ENCODE data around the gene GNG7.
"Not testable (repeated sequence)": the region's sequence is repeated elsewhere in the genome, so short reads cannot be mapped to it uniquely, and the experiment has no call there.

The GNG7 gene

DNA sequence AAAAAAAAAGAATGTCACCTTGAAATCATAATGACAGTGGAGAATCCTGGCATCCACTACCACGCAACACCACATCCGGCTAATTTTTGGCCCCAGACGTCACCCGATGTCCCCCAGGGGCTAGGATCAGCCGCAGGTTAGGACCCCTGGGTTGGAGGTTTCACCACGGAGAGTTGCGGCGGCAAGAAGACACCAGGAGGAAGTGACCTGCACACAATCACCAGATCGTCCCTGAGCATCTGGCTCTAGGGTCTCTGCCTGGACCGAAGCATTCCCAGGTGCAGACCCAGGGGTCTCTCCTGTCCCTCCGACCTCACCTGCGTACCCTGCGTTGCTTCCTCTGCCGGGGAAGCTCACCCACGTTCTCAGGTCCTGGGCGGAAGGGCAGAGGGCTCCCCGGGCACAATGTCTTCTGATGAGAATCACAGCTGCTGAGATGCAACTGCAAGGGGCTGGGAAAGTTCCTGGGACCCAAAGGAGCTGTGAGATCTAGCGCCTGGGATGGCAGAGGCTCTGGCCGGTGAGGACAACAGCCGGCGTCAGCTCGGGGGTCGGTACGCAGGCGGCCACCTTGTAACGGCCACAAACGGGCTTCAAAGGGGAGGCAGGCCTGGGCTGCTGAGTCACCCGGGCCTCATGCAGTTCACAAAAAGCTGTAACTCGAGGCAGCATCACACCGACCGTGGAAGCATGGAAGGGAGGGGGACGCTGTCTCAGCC lies 115.3 kb downstream of the GNG7 start:
- Histone ChIP-seq H3K4me3 (ENCODE audit: low read depth, low read length) (no peak overlapping the region), H3K27me3 (ENCODE audit: control insufficient read depth, insufficient read depth, low read length) (no peaks in the 10 kb centered on the region), H3K36me3 (ENCODE audit: control insufficient read depth, insufficient read depth, low read length) (no peaks in the 10 kb centered on the region), H3K9ac (no peak overlapping the region), H3K9me3 (ENCODE audit: control insufficient read depth, low read length) (no peaks in the 10 kb centered on the region), H2AFZ (no peak overlapping the region), H3K4me2 (ENCODE audit: low read length) (no peak overlapping the region), H3K79me2 (no peaks in the 10 kb centered on the region), H3K27ac (no peak overlapping the region), H3K4me1 (no peaks in the 10 kb centered on the region)
- TF ChIP-seq, protein P1, sequence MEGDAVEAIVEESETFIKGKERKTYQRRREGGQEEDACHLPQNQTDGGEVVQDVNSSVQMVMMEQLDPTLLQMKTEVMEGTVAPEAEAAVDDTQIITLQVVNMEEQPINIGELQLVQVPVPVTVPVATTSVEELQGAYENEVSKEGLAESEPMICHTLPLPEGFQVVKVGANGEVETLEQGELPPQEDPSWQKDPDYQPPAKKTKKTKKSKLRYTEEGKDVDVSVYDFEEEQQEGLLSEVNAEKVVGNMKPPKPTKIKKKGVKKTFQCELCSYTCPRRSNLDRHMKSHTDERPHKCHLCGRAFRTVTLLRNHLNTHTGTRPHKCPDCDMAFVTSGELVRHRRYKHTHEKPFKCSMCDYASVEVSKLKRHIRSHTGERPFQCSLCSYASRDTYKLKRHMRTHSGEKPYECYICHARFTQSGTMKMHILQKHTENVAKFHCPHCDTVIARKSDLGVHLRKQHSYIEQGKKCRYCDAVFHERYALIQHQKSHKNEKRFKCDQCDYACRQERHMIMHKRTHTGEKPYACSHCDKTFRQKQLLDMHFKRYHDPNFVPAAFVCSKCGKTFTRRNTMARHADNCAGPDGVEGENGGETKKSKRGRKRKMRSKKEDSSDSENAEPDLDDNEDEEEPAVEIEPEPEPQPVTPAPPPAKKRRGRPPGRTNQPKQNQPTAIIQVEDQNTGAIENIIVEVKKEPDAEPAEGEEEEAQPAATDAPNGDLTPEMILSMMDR (IDR thresholded peaks at IDR 0.05): no peak

GRCh38 chr19:2586196-2586595 lies 116.3 kb downstream of the GNG7 start:
- H3K27ac ChIP-seq: no peak overlapping the region
- no peaks in the 10 kb centered on the region for H3K79me2 ChIP-seq
- H3K27me3 ChIP-seq (ENCODE audit: control insufficient read depth, insufficient read depth, low read length): no peaks in the 10 kb centered on the region
- TF ChIP-seq, protein P1 (IDR thresholded peaks at IDR 0.05): no peak
- H3K9me3 ChIP-seq (ENCODE audit: control insufficient read depth, low read length): no peaks in the 10 kb centered on the region
- no peak overlapping the region for H3K4me2 ChIP-seq (ENCODE audit: low read length)
- H3K9ac ChIP-seq: no peak overlapping the region
- H3K4me1 ChIP-seq: no peaks in the 10 kb centered on the region
- H3K4me3 ChIP-seq (ENCODE audit: low read depth, low read length): no peak overlapping the region
- H3K36me3 ChIP-seq (ENCODE audit: control insufficient read depth, insufficient read depth, low read length): no peaks in the 10 kb centered on the region
- no peak overlapping the region for H2AFZ ChIP-seq

DNA sequence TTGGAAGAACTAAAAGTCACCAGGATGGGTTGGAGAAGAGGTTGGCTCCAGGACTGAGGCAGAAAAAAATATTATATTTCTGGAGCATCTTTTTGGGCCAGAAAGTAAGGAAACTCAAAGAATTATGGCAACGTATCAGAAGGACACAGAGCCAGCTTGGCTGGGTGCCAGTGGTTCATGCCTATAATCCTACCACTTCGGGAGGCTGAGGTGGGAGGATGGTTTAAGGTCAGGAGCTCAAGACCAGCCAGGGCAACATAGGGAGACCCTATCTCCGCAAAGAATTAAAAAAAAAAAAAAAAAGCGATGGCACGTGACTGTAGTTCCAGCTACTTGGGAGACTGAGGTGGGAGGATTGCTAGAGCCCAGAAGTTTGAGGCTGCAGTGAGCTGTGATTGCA lies 118.5 kb downstream of the GNG7 start:
- TF ChIP-seq, protein P1 (IDR thresholded peaks at IDR 0.05): no peak
- Histone ChIP-seq H3K4me1 (peaks cover 4% of the 10 kb centered on the region), H3K9ac (no peak overlapping the region)

DNA sequence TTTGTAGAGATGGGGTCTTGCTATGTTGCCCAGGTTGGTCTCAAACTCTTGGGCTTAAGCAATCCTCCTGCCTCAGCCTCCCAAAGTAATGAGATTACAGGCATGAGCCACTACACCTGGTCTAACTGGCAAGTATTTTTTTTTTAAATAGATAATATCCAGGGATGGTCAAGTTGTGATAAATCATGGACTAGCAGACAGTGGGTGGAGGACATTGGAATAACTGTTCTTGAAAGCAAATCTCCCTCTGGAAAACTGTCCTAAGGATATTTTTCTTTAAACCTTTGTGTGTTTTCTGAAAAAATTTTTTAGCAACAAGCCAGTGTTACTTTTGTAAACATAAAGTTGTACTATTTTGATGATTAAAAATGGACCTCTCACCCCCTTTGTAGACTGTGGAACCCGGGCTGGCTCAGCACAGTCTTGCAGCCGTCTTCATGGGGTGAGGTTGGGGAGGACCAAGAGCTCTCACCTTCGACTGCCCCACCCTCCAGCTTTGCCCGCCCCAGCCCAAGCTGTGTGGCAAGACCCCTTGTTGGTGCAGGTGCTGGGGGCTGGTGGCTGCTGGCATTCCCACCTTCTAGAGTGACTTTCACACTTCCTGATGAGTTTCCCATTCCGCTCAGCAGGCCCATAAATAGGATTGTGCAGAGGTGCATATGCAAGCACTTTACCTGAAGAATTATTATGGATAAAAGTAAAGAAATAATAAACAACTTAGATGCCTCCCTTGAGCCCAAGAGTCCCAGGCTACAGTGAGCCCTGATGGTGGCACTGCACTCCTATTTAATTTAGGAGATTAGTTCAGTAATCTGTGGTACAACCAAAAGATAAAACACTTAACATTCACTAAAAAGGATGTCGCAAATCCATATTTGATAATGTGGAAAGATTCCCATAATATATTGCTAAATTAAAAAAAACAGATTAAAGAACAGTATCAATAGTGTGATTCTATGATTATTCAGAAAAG lies 119.2 kb downstream of the GNG7 start:
- Histone ChIP-seq H3K4me3 (ENCODE audit: low read depth, low read length) (no peak overlapping the region), H3K4me2 (ENCODE audit: low read length) (no peak overlapping the region), H3K9ac (no peak overlapping the region), H3K27me3 (ENCODE audit: control insufficient read depth, insufficient read depth, low read length) (no peaks in the 10 kb centered on the region), H3K36me3 (ENCODE audit: control insufficient read depth, insufficient read depth, low read length) (no peaks in the 10 kb centered on the region), H3K79me2 (no peaks in the 10 kb centered on the region), H3K9me3 (ENCODE audit: control insufficient read depth, low read length) (no peaks in the 10 kb centered on the region), H3K27ac (no peak overlapping the region), H3K4me1 (peaks cover 11% of the 10 kb centered on the region), H2AFZ (no peak overlapping the region)
- TF ChIP-seq, protein P1 (IDR thresholded peaks at IDR 0.05): no peak

More for the DNA sequence above, 118.5 kb downstream of the GNG7 start:
- H2AFZ ChIP-seq: no peak overlapping the region
- H3K27ac ChIP-seq: no peak overlapping the region
- H3K36me3 ChIP-seq (ENCODE audit: control insufficient read depth, insufficient read depth, low read length): no peaks in the 10 kb centered on the region
- H3K79me2 ChIP-seq: no peaks in the 10 kb centered on the region
- no peak overlapping the region for H3K4me2 ChIP-seq (ENCODE audit: low read length)
- H3K4me3 ChIP-seq (ENCODE audit: low read depth, low read length): no peak overlapping the region
- no peaks in the 10 kb centered on the region for H3K27me3 ChIP-seq (ENCODE audit: control insufficient read depth, insufficient read depth, low read length)
- no peaks in the 10 kb centered on the region for H3K9me3 ChIP-seq (ENCODE audit: control insufficient read depth, low read length)

DNA sequence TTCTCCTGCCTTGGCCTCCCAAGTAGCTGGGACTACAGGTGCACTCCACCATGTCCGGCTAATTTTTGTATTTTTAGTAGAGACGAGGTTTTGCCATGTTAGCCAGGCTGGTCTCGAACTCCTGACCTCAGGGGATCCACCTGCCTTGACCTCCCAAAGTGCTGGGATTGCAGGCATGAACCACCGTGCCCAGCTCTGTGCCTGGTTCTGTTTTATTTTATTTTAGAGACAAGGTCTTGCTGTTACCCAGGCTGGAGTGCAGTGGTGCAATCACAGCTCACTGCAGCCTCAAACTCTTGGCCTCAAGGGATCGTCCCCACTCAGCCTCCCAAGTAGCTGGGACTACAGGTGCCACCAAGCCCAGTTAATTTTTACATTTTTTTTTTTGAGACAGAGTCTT lies 122.1 kb downstream of the GNG7 start:
- H3K4me2 ChIP-seq (ENCODE audit: low read length); H3K9me3 ChIP-seq (ENCODE audit: control insufficient read depth, low read length); H3K9ac ChIP-seq; H3K4me3 ChIP-seq (ENCODE audit: low read depth, low read length); H3K27ac ChIP-seq; H3K27me3 ChIP-seq (ENCODE audit: control insufficient read depth, insufficient read depth, low read length); H3K36me3 ChIP-seq (ENCODE audit: control insufficient read depth, insufficient read depth, low read length); H2AFZ ChIP-seq; H3K79me2 ChIP-seq: not testable (repeated sequence)
- peaks cover 15% of the 10 kb centered on the region for H3K4me1 ChIP-seq

All from parathyroid adenoma (tissue), 2 donors.